IPS-18a (cell line): ENCODE results near the gene CDC5L.
A peak's percentile ranks its signal among the peaks of the same experiment; 100 is the strongest.

Experiments used
- H3K27ac ChIP-seq: one replicate; pipeline ENCODE4 v1.5.1; 2013; ENCODE audit warnings: low read length
- H3K27me3 ChIP-seq: one replicate; pipeline ENCODE4 v1.6.1; 2013; ENCODE audit warnings: mild to moderate bottlenecking, low read length; ENCODE audit not compliant: control insufficient read depth, insufficient read depth
- H3K36me3 ChIP-seq: one replicate; pipeline ENCODE4 v1.6.1; 2013; ENCODE audit warnings: low read depth, low read length; ENCODE audit not compliant: control insufficient read depth
- H3K4me1 ChIP-seq: one replicate; pipeline ENCODE4 v1.6.1; 2013; ENCODE audit warnings: low read depth, low read length; ENCODE audit not compliant: control insufficient read depth
- H3K4me3 ChIP-seq: one replicate; pipeline ENCODE4 v1.5.1; 2013; ENCODE audit warnings: low read length
- H3K9ac ChIP-seq: one replicate; pipeline ENCODE4 v1.6.1; 2013; ENCODE audit warnings: mild to moderate bottlenecking, low read length, moderate library complexity
- H3K9me3 ChIP-seq: one replicate; pipeline ENCODE4 v1.6.1; 2013; ENCODE audit warnings: low read depth, low read length; ENCODE audit not compliant: control insufficient read depth

Gene CDC5L

DNA sequence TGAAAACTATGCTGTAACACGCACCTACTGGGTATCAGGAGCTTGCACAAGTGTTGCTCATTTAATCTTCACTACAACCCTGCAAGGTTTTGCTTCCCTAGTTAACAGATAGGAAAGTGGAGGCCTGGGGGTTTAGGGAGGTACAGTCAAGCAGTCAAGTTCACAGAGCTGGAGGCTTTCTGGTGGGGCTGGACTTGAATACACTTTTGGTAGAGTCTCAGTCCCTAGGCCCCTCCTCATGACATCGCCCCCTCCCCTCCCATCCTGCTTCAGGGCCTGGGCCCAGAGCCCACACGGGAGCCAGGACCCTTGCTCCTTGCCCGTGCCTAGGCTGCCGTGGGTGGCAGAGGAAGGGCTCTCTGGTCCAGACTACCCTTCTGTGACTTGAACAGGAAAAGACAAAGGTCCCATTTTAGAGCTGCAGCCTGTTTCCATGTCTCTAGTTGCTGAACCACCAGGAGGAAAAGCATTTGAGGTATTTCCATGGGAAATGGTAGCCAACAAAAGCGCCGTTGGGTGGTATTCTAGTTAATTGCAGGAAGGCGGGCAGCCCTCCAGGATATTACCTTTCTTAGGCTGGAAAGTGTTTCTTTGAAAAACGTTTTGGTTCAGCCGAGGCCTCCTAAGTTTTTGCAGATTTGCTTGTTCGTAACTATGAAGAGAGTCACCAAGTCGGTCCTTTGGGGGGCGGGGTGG, 84.9 kb downstream of the CDC5L start:
- Histone ChIP-seq H3K27me3 (no peaks in the 10 kb centered on the region), H3K4me1 (peaks cover 26% of the 10 kb centered on the region), H3K36me3 (no peaks in the 10 kb centered on the region), H3K9me3 (no peaks in the 10 kb centered on the region), H3K9ac (peak overlapping the region; percentile 34), H3K27ac (no peak overlapping the region), H3K4me3 (no peak overlapping the region)

- Histone ChIP-seq H3K9ac (no peak overlapping the region), H3K27me3 (no peaks in the 10 kb centered on the region), H3K27ac (no peak overlapping the region)
These were observed 86.1 kb downstream of the CDC5L start for GRCh38 chr6:44473393-44474189.

DNA sequence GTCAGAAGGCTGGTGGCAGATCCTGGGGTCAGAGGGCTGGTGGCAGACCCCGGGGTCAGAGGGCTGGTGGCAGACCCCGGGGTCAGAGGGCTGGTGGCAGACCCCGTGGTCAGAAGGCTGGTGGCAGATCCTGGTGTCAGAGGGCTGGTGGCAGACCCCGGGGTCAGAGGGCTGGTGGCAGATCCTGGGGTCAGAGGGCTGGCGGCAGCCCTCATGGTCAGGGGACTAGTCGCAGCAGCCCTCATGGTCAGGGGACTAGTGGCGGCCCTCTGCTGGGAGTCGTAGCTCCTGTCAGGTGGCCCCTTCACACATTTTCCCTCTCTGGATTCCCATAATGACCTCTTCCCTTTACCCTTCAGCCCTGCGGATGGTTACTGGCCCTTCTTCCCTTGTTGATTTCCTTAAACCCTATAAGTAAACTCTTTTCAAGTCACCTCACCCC, 86.7 kb downstream of the CDC5L start:
- peaks cover 26% of the 10 kb centered on the region for H3K4me1 ChIP-seq
- no peaks in the 10 kb centered on the region for H3K9me3 ChIP-seq
- no peaks in the 10 kb centered on the region for H3K27me3 ChIP-seq
- no peak overlapping the region for H3K4me3 ChIP-seq
- H3K27ac ChIP-seq, result no peak overlapping the region
- H3K9ac ChIP-seq, result no peak overlapping the region
- no peaks in the 10 kb centered on the region for H3K36me3 ChIP-seq

More at GRCh38 chr6:44473393-44474189, 86.1 kb downstream of the CDC5L start:
- Histone ChIP-seq H3K36me3 (no peaks in the 10 kb centered on the region), H3K4me3 (no peak overlapping the region), H3K4me1 (peaks cover 26% of the 10 kb centered on the region), H3K9me3 (no peaks in the 10 kb centered on the region)

- peaks cover 26% of the 10 kb centered on the region for H3K4me1 ChIP-seq
- no peak overlapping the region for H3K4me3 ChIP-seq
- H3K27me3 ChIP-seq, result no peaks in the 10 kb centered on the region
- H3K9me3 ChIP-seq, result no peaks in the 10 kb centered on the region
- no peaks in the 10 kb centered on the region for H3K36me3 ChIP-seq
- H3K27ac ChIP-seq, result no peak overlapping the region
- H3K9ac ChIP-seq, result no peak overlapping the region
These were observed 87.1 kb downstream of the CDC5L start for GRCh38 chr6:44474643-44475042.

- Histone ChIP-seq H3K27me3 (no peaks in the 10 kb centered on the region), H3K4me3 (no peak overlapping the region), H3K27ac (no peak overlapping the region), H3K9me3 (no peaks in the 10 kb centered on the region), H3K9ac (no peak overlapping the region), H3K36me3 (no peaks in the 10 kb centered on the region), H3K4me1 (peaks cover 26% of the 10 kb centered on the region)
These were observed 87.9 kb downstream of the CDC5L start for GRCh38 chr6:44475417-44475778.

- Histone ChIP-seq H3K27ac (no peak overlapping the region), H3K4me3 (no peak overlapping the region), H3K4me1 (peaks cover 26% of the 10 kb centered on the region), H3K27me3 (no peaks in the 10 kb centered on the region), H3K9ac (no peak overlapping the region), H3K9me3 (no peaks in the 10 kb centered on the region), H3K36me3 (no peaks in the 10 kb centered on the region)
These were observed 88.4 kb downstream of the CDC5L start for GRCh38 chr6:44475779-44476434.

DNA sequence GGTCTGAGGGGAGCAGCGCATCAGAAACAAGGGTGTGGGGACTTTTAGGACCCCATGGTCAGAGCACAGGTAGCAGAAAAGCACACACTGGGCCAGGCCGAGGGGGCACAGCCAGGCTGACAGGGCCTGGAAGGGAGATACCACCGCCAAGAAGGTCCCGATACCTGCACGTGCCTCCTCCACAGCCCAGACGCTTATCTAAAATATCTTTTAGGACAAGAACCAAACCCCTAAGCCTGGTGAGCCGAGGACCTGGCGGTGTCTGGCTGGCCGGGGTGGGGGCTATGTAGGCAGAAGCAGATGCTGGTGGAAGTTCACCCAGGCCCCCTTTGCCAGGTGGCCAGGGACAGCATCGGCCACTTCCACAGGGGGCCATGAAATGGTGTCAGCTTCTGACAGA, 89.3 kb downstream of the CDC5L start:
- no peaks in the 10 kb centered on the region for H3K36me3 ChIP-seq
- no peaks in the 10 kb centered on the region for H3K9me3 ChIP-seq
- no peaks in the 10 kb centered on the region for H3K27me3 ChIP-seq
- no peak overlapping the region for H3K9ac ChIP-seq
- no peak overlapping the region for H3K27ac ChIP-seq
- H3K4me3 ChIP-seq, result no peak overlapping the region
- H3K4me1 ChIP-seq, result peaks cover 21% of the 10 kb centered on the region

DNA sequence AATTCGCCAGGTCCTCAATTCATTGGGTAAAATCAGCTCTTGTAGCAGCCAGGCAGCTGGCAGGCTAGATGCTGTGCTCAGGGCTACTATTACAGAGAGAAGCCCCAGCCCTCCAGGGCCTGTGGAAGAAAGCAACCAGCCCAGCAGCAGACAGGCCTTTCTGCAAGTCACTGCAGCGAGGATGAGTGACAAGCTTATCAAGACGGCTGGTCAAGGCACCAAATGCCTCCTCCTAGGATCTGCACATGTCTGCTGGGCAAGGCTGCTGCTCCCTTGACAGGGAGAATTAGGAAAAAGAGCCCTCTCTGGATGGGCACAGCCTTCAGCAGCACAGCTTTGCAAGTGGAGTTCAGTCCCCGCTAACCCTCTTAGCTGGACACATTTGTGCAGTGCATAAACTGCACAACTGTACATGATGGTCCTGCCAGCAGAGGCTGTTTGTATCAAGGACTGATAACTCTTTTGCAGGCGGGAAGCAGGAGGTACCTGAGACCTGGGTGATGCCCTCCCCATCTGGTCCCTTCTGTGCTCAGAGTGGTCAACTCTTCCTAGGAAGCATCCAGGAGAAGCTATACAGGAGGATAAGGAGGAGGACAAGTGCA, 89.9 kb downstream of the CDC5L start:
- Histone ChIP-seq H3K4me1 (peaks cover 16% of the 10 kb centered on the region), H3K4me3 (no peak overlapping the region), H3K36me3 (no peaks in the 10 kb centered on the region), H3K27me3 (no peaks in the 10 kb centered on the region), H3K9me3 (no peaks in the 10 kb centered on the region), H3K9ac (no peak overlapping the region), H3K27ac (no peak overlapping the region)

DNA sequence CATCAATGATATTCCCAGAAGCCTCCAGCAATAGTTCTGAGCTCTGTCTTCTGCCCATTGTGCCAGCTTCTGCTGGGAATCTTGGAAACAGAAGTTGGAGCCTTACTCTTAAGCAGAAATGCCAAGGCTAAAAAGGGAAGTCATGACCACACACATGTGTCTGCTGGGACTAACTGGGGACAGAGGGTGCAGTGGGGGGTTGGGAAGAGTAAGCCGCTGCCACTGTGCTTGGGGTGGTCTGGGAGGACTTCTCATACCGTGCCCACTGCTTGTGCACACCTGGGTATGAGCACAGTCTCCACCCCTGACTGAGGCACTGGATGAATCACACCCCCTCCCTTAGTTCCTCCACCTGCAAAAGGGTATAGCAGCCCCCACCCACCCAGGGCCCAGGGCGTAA, 90.7 kb downstream of the CDC5L start:
- H3K27me3 ChIP-seq, result no peaks in the 10 kb centered on the region
- H3K4me3 ChIP-seq, result no peak overlapping the region
- no peaks in the 10 kb centered on the region for H3K9me3 ChIP-seq
- no peak overlapping the region for H3K27ac ChIP-seq
- H3K4me1 ChIP-seq, result peaks cover 8% of the 10 kb centered on the region
- no peaks in the 10 kb centered on the region for H3K36me3 ChIP-seq
- no peak overlapping the region for H3K9ac ChIP-seq

GRCh38 chr6:44478591-44479254, 91.2 kb downstream of the CDC5L start:
- Histone ChIP-seq H3K9me3 (no peaks in the 10 kb centered on the region), H3K4me3 (no peak overlapping the region), H3K27me3 (no peaks in the 10 kb centered on the region), H3K4me1 (peaks cover 5% of the 10 kb centered on the region), H3K36me3 (no peaks in the 10 kb centered on the region), H3K27ac (no peak overlapping the region), H3K9ac (no peak overlapping the region)

- Histone ChIP-seq H3K9ac (no peak overlapping the region), H3K4me3 (no peak overlapping the region), H3K4me1 (peaks cover 8% of the 10 kb centered on the region), H3K9me3 (no peaks in the 10 kb centered on the region), H3K36me3 (no peaks in the 10 kb centered on the region), H3K27me3 (no peaks in the 10 kb centered on the region), H3K27ac (no peak overlapping the region)
These were observed 92.6 kb downstream of the CDC5L start for GRCh38 chr6:44480097-44480541.
